ENCODE measurements around the gene MRPL54. TPM values are rescaled to one million over a fixed set of nuclear protein-coding genes. Genes with fewer than 3 reads are reported as not detected.
"Not testable (repeated sequence)": the region's sequence is repeated elsewhere in the genome, so short reads cannot be mapped to it uniquely, and the experiment has no call there.

The MRPL54 gene
- total RNA-seq, 1 donor from 2014 or later = 29.4 TPM

GRCh38 chr19:3808420-3809143, 46.1 kb downstream of the MRPL54 start:
- no peak for DNase-seq (ENCODE audit: low spot score)

GRCh38 chr19:3809881-3810707, 47.6 kb downstream of the MRPL54 start:
- no peak for DNase-seq (ENCODE audit: low spot score)

GRCh38 chr19:3810708-3811355, 48.4 kb downstream of the MRPL54 start:
- DNase-seq (ENCODE audit: low spot score) = no peak

GRCh38 chr19:3813473-3814392, 51.3 kb downstream of the MRPL54 start:
- no peak for DNase-seq (ENCODE audit: low spot score)

- DNase-seq (ENCODE audit: low spot score) = no peak
Measured at GRCh38 chr19:3814648-3815047, 52.2 kb downstream of the MRPL54 start.

GRCh38 chr19:3816148-3816547, 53.7 kb downstream of the MRPL54 start:
- DNase-seq (ENCODE audit: low spot score) = not testable (repeated sequence)

- DNase-seq (ENCODE audit: low spot score) = no peak
Measured at GRCh38 chr19:3816566-3817218, 54.2 kb downstream of the MRPL54 start.

Other genes with a start within 250 kb of the MRPL54 start
- gene TEKTIP1, start 223.5 kb upstream of the MRPL54 start, total RNA-seq (ENCODE audit: insufficient read depth, low replicate concordance) = not detected
- 69.6 TPM for gene MFSD12, start 205.1 kb upstream of the MRPL54 start, total RNA-seq (ENCODE audit: insufficient read depth, low replicate concordance)
- gene HMG20B, start 189.7 kb upstream of the MRPL54 start, total RNA-seq (ENCODE audit: insufficient read depth, low replicate concordance) = 38.5 TPM
- 0.24 TPM for gene GIPC3, start 177.2 kb upstream of the MRPL54 start, total RNA-seq (ENCODE audit: insufficient read depth, low replicate concordance)
- 1.9 TPM for gene TBXA2R, start 155.8 kb upstream of the MRPL54 start, total RNA-seq (ENCODE audit: insufficient read depth, low replicate concordance)
- 17.1 TPM for gene CACTIN, start 135.9 kb upstream of the MRPL54 start, total RNA-seq (ENCODE audit: insufficient read depth, low replicate concordance)
- 25.0 TPM for gene PIP5K1C, start 62.2 kb upstream of the MRPL54 start, total RNA-seq (ENCODE audit: insufficient read depth, low replicate concordance)
- not detected for gene TJP3, start 54.3 kb upstream of the MRPL54 start, total RNA-seq (ENCODE audit: insufficient read depth, low replicate concordance)
- gene APBA3, start 990 bp upstream of the MRPL54 start, total RNA-seq (ENCODE audit: insufficient read depth, low replicate concordance) = 33.2 TPM
- gene RAX2, start 9.5 kb downstream of the MRPL54 start, total RNA-seq (ENCODE audit: insufficient read depth, low replicate concordance) = 0.96 TPM
- 0.96 TPM for gene MATK, start 23.7 kb downstream of the MRPL54 start, total RNA-seq (ENCODE audit: insufficient read depth, low replicate concordance)
- 0.96 TPM for gene ZFR2, start 106.4 kb downstream of the MRPL54 start, total RNA-seq (ENCODE audit: insufficient read depth, low replicate concordance)
- gene ATCAY, start 118.0 kb downstream of the MRPL54 start, total RNA-seq (ENCODE audit: insufficient read depth, low replicate concordance) = 0.24 TPM
- gene NMRK2, start 170.4 kb downstream of the MRPL54 start, total RNA-seq (ENCODE audit: insufficient read depth, low replicate concordance) = not detected
- gene DAPK3, start 208.4 kb downstream of the MRPL54 start, total RNA-seq (ENCODE audit: insufficient read depth, low replicate concordance) = 87.2 TPM
- 2,474 TPM for gene EEF2, start 222.8 kb downstream of the MRPL54 start, total RNA-seq (ENCODE audit: insufficient read depth, low replicate concordance)
- 11.6 TPM for gene PIAS4, start 245.1 kb downstream of the MRPL54 start, total RNA-seq (ENCODE audit: insufficient read depth, low replicate concordance)